DND-41 (cell line): ENCODE data around the gene ZNF528.

Experiments used
- EZH2 ChIP-seq: IDR thresholded peaks from 3 replicates; pipeline ENCODE4 v1.6.1; 2012; ENCODE audit warnings: borderline replicate concordance, low read depth, mild to moderate bottlenecking, moderate library complexity, low read length, inconsistent platforms; ENCODE audit not compliant: severe bottlenecking
- TF ChIP-seq, protein P1 (sequence below): IDR thresholded peaks from 2 replicates; pipeline ENCODE4 v1.5.1; 2012; ENCODE audit warnings: borderline replicate concordance, low read length, moderate library complexity, mild to moderate bottlenecking; ENCODE audit not compliant: poor library complexity, severe bottlenecking; ENCODE audit errors: extremely low read depth

DNA sequence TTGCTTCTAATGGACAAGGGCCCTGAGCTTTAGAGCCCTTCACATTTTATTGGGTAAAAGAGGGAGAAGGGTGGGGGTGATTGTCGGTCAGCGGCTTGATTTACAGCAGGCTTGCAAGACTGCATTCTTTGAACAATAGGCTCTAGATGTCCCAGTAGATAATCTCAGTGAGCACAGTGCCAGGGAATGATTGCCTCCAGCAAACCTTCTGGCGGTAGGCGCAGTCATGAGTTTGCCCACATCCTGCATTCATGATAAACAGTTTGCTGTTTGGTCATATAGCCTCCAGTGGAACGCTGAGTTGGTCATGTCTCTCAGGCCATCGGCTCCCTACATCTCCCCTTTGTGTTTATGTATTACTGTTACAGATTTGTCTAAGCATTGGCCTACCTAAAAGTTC lies 12.6 kb downstream of the ZNF528 start:
- TF ChIP-seq, protein P1, sequence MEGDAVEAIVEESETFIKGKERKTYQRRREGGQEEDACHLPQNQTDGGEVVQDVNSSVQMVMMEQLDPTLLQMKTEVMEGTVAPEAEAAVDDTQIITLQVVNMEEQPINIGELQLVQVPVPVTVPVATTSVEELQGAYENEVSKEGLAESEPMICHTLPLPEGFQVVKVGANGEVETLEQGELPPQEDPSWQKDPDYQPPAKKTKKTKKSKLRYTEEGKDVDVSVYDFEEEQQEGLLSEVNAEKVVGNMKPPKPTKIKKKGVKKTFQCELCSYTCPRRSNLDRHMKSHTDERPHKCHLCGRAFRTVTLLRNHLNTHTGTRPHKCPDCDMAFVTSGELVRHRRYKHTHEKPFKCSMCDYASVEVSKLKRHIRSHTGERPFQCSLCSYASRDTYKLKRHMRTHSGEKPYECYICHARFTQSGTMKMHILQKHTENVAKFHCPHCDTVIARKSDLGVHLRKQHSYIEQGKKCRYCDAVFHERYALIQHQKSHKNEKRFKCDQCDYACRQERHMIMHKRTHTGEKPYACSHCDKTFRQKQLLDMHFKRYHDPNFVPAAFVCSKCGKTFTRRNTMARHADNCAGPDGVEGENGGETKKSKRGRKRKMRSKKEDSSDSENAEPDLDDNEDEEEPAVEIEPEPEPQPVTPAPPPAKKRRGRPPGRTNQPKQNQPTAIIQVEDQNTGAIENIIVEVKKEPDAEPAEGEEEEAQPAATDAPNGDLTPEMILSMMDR: no peak
- TF ChIP-seq EZH2: no peak
